IPS-18c (cell line): Measurements from ENCODE around the gene PNKD.
A peak's percentile ranks its signal among the peaks of the same experiment; 100 is the strongest.

Experiments
- H3K4me3 ChIP-seq: 2 replicates; pipeline ENCODE4 v1.7.0; 2013; ENCODE audit warnings: low read depth, mild to moderate bottlenecking, low read length, moderate library complexity; ENCODE audit not compliant: insufficient read depth
- H3K9me3 ChIP-seq: one replicate; pipeline ENCODE4 v1.6.1; 2013; ENCODE audit warnings: mild to moderate bottlenecking, low read length, moderate library complexity; ENCODE audit not compliant: control insufficient read depth, insufficient read depth

The PNKD gene

DNA sequence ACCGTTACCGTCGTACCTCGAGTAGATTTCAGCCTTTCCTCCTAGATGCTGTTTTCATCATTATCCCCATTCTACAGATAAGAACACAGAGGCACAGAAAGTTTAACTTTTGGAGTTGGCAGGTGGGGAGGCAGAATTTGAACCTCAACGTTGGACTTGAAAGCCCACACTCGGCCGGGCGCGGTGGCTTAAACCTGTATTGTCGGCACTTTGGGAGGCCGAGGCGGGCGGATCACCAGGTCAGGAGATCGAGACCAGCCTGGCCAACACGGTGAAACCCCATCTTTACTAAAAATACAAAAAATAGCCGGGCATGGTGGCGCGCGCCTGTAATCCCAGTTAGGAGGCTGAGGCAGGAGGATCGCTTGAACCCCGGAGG is 97.8 kb downstream of the PNKD start:
- no peaks in the 10 kb centered on the region for H3K9me3 ChIP-seq
- H3K4me3 ChIP-seq, result peak overlapping the region; percentile 73; the same call in 1 of the 2 replicates

DNA sequence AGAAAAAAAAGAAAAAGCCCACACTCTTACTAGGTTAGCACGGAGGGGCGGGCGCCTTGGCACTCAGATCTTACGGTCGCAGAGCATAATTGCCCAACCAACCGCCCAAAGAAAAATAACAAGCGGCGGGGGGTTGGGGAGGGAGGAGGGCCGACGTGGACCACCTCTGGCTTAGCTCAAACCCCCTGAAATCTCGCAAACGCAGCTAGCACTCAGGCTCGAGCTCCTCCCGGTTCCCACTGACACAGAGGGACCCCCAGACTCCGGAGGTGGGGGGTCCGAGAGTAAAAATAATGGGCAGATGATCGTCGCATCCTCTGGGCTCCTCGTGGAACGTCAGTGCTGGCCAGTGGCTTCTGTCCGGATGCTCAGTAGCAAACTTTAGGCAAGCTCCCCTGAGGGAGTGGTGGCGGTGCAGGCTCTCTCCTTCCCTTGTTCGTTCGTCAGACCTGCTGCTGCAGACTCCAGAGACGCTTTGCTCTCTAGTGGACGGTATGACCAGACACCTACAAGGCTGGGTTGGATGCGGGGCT is 98.4 kb downstream of the PNKD start:
- H3K4me3 ChIP-seq, result peak overlapping the region; percentile 24; the same call in 1 of the 2 replicates
- H3K9me3 ChIP-seq, result no peaks in the 10 kb centered on the region

DNA sequence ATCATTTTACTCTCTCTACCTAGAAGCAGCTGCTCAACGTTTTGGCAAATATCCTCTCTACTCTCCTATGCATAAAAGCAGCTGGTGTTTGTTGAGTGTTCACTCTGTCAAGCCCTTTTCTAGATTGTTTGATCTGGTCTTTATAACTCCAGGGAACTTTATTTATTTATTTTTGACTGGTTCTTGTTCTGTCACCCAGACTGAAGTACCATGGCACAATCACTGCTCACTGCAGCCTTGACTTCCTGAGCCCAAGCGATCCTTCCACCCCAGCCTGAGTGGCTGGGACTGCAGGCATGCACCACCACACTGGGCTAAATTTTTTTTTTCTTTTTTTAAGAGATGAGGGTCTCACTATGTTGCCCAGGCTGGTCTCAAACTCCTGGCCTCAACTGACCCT is 99.0 kb downstream of the PNKD start:
- H3K9me3 ChIP-seq, result no peaks in the 10 kb centered on the region
- no peak overlapping the region for H3K4me3 ChIP-seq

DNA sequence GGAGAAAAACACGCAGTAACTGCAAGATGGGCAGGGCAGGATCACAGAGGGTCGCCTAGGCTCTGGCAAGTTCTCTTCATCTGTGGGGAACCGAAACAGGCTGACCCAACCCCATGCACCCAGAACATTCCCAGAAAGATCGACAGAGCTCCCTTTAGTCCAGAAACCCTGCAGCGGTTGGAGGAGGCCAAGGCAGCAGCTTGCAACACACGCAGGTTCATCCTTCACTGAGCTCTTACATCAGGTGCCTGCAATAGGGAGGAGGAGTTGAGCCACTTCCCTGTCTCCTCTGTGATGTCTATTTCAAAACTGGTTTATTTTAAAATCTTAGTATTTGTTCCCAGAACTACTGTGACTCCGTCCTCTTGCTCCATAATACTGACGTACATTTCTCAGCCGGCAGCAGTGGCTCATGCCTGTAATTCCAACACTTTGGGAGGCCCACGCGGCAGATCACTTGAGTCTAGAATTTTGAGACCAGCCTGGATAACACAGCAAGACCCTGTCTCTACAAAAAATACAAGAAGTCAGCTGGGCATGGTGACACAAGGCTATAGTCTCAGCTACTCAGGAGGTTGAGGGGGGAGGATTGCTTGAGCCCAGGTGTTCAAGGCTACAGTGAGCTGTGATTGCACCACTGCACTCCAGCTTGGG is 100.2 kb downstream of the PNKD start:
- no peak overlapping the region for H3K4me3 ChIP-seq

DNA sequence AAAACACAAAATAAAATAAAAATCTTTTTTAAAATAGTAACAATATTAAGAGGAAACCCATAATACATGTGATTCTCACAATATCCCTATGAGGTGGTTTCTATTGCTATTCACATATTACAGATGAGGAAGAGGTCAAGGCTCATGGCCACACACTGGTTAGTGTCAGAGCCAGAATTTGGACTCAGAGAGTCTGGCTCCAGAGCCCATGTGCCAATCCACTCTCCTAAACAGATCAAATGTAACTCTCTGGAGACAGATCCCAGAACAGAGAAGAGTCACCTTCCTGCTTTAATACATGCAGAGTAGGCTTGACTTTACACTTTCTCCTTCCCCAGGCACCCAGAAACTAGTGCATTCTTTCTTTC is 101.6 kb downstream of the PNKD start:
- no peak overlapping the region for H3K4me3 ChIP-seq
- no peaks in the 10 kb centered on the region for H3K9me3 ChIP-seq

More for the DNA sequence above, 100.2 kb downstream of the PNKD start:
- no peaks in the 10 kb centered on the region for H3K9me3 ChIP-seq

DNA sequence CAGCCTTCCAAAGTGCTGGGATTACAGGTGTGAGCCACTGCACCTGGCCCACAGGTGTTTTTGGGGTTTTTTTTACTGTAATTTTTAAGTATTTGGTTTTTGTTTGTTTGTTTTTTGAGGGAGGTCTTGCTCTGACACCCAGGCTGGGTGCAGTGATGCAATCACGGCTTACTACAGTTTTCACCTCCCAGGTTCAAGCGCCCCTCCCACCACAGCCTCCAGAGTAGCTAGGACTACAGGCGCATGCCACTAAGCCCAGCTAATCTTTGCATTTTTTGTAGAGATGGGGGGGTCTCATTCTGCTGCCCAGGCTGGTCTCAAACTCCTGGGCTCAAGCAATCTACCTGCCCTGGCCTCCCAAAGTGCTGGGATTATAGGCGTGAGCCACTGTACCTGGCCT is 104.5 kb downstream of the PNKD start:
- Histone ChIP-seq H3K9me3 (no peaks in the 10 kb centered on the region), H3K4me3 (no peak overlapping the region)

DNA sequence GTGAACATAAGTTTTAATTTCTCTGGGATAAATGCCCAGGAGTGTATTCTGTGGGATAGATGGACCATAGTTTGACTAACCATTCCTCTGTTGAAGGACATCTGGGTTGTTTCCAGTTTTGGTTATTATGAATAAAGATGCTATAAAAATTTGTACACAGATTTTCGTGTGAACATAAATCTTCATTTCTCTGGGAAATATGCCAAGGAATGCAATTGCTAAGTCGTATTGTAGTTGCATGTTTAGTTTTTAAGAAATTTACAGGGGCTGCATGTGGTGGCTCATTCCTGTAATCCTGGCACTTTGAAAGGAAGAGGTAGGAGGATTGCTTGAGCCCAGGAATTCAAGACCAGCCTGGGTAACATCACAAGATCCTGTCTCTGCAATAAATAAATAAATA is 104.9 kb downstream of the PNKD start:
- Histone ChIP-seq H3K4me3 (no peak overlapping the region), H3K9me3 (no peaks in the 10 kb centered on the region)

DNA sequence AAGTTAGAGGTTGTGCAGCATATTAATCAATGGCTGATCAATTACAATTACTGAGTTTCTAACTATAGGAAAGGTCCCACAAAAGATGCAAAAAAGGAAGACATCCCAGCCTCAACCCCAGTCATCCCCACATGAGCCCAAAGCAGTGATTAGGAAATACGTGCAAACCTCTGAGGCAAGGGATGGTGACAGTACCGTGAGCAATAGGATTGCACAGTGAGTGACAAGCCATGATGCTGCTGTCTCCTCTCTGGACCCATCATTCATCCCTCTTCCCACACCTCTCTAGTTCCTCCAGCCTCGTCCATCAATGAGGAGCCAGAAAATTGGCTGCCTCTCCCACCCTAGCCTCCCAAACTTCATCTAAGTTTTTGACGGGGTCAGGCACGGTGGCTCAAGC is 107.7 kb downstream of the PNKD start:
- Histone ChIP-seq H3K4me3 (no peak overlapping the region), H3K9me3 (no peaks in the 10 kb centered on the region)

DNA sequence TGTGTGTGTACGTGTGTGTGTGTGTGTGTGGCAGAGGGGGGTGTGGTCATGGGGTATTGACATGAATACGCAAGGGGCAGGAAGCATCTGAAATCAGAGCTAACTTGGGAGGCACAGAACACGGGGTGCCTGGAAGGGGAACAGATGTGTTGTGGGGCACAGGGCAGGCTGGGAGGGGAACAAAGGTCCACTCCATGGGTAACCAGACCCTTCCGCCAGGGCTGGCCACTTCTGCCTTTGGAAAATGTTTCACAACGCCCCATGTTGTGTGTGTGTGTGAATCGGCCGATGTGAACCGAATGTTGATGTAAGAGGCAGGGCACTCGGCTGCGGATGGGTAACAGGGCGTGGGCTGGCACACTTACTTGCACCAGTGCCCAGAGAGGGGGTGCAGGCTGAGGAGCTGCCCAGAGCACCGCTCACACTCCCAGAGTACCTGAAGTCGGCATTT is 111.6 kb downstream of the PNKD start, which contains the start of gene SLC11A1:
SLC11A1 (plus strand) TSS at position 358 of the 451 bp plus-strand sequence. CDS start 96 bp downstream, outside the sequence.
- no peaks in the 10 kb centered on the region for H3K9me3 ChIP-seq
- H3K4me3 ChIP-seq, result no peak within 1 kb of the TSS

DNA sequence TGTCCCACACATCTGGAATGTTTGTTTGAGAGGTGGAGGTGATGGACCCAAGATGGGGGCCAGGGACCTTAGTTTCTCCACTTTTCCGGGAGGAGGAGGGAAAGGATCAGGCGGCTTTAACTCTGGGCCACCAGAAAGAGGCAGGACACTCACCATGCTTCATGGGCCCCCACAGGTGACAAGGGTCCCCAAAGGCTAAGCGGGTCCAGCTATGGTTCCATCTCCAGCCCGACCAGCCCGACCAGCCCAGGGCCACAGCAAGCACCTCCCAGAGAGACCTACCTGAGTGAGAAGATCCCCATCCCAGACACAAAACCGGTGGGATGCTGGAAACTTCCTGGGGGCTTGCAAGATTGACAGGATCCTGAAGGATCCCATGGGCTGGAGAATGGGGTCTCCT is 112.5 kb downstream of the PNKD start:
- H3K9me3 ChIP-seq, result no peaks in the 10 kb centered on the region
- H3K4me3 ChIP-seq, result no peak overlapping the region

DNA sequence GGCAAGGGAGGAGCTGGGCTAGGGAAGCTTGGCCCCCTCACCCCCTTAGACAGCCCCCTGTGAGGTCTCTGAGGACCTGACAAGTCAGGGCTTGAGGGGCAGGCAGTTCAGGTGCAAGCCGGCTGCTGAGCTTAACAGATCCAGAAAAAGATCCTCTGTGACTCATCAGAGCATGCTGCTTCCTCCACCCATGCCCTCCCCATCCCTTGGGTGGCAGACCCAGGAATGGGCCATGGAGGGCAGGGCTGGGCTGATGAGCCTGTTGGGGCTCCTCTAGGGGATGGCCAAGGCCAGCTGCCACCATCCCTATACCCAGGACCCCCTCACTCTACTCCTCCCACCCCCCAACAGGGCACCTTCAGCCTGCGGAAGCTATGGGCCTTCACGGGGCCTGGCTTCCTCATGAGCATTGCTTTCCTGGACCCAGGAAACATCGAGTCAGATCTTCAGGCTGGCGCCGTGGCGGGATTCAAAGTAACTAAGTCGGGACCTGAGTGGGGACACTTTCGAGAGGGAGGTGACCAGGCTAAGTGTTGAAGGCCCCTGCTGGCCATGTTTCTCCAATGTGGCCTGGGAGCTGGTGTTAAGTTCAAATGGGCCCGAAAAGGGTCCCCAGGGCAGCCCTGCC is 113.7 kb downstream of the PNKD start:
- H3K4me3 ChIP-seq, result no peak overlapping the region
- no peaks in the 10 kb centered on the region for H3K9me3 ChIP-seq

DNA sequence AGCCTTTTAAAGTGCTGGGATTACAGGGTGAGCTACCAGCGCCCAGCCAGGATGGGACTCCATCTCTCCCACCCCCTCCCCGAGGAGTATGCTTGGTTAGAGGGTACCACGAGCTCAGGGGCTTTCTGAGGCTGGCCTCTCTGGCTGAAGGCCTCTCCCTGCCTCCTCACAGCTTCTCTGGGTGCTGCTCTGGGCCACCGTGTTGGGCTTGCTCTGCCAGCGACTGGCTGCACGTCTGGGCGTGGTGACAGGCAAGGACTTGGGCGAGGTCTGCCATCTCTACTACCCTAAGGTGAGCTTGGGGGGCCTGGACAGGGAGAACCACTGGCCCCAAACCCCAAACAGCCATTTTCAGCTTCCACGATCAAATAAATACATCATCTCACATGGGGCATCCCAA is 114.7 kb downstream of the PNKD start:
- no peaks in the 10 kb centered on the region for H3K9me3 ChIP-seq

DNA sequence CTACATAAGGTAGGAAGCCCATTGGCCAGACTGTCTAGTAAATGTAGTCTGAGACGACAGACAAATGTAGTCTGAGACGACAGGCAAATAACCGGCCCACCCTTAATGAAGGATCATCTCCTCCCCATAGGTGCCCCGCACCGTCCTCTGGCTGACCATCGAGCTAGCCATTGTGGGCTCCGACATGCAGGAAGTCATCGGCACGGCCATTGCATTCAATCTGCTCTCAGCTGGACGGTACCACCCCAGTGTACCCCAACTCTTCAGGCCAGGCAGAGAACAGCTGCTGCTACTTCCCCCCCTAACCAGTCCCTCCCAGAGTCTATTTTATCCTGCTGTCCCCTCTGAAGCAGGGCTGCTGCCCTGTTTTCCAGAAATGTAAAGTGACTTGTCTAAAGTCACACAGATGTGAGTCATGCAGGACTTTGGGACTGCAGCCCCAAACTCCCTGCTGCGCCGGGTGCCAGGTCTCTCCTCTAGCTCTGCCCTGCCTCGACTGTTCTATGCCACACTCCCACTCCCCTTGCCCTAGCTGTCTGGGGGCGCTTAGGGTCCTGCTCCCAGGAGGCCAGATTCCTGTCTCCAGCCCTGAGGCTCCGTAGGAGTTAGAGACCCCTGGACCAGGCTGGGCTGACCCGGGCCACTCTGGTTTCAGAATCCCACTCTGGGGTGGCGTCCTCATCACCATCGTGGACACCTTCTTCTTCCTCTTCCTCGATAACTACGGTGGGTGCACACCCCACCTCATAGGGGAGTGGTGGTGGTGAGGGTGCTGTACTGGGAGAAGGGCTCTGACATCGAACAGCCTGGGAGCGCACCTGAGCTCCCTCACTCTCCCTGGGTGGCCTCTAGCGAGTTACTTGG is 116.4 kb downstream of the PNKD start:
- Histone ChIP-seq H3K4me3 (peak overlapping the region; percentile 82), H3K9me3 (no peaks in the 10 kb centered on the region)

More for the DNA sequence above, 114.7 kb downstream of the PNKD start:
- no peak overlapping the region for H3K4me3 ChIP-seq

DNA sequence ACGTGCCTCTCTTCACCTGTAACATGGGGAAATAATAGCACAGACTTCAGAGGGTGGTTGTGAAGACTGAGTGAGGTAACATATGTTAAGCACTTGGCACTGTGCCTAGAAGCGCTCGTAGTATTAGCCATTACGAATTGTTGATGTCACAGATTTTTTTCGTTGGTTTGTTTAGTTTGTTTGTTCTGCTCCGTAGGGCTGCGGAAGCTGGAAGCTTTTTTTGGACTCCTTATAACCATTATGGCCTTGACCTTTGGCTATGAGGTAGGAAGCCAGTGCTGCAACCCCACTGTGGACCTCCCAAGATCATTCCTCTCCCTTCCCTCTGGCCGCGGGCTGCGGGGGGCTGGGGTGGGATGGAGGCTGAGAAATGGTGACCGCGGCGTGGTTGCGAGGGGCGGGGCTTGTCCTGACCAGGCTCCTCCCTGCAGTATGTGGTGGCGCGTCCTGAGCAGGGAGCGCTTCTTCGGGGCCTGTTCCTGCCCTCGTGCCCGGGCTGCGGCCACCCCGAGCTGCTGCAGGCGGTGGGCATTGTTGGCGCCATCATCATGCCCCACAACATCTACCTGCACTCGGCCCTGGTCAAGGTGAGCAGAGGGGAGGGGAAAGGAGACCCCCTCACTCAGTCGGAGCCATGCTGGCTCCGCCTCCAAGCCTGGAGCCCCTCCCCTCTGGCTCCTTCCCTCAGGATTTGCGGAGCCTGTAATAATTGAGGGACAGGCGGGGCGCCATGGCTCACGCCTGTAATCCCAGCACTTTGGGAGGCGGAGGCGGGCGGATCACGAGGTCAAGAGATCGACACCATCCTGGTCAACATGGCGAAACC is 117.3 kb downstream of the PNKD start:
- Histone ChIP-seq H3K9me3 (no peaks in the 10 kb centered on the region), H3K4me3 (peak overlapping the region; percentile 82)

DNA sequence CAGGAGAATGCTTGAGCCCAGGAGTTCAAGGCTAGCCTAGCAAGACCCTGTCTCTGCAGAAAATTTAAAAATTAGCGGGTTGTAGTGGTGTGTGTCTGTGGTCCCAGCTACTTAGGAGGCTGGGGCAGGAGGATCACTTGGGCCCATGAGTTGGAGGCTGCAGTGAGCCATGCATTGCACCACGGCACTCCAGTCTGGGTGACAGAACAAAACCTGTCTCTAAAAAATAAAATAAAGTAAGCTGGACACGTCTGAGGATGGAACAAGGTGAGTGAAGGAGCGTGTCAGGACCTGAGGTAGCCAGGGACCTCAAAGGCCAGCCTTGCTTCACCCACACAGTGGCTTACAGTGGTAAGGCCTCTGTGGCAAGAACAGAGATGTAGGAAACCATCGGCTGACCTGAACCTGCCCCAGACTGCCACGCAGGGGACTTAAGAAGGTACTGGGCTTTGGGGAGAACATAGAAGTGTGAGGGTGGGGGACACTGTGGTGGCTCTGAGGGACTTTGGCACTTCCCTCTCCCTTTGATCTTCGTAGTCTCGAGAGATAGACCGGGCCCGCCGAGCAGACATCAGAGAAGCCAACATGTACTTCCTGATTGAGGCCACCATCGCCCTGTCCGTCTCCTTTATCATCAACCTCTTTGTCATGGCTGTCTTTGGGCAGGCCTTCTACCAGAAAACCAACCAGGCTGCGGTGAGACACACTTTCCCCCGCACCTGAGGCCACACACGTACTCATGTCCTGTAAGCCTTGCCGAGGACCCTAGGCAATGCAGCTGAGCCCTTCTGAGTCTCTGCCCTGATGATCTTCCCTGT is 119.2 kb downstream of the PNKD start:
- no peak overlapping the region for H3K4me3 ChIP-seq

DNA sequence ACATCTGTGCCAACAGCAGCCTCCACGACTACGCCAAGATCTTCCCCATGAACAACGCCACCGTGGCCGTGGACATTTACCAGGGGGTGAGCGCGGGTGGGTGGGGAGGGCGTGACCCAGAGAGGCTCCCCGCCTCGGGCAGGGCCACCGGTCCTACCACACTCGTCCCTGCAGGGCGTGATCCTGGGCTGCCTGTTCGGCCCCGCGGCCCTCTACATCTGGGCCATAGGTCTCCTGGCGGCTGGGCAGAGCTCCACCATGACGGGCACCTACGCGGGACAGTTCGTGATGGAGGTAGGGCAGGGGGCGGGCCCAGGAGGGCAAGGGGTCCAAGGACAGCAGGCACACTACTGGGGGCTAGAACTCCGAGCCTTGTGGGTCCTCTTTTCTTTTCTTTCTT is 120.9 kb downstream of the PNKD start:
- Histone ChIP-seq H3K4me3 (no peak overlapping the region), H3K9me3 (no peaks in the 10 kb centered on the region)

More for the DNA sequence above, 119.2 kb downstream of the PNKD start:
- no peaks in the 10 kb centered on the region for H3K9me3 ChIP-seq
